DMS53 treated with DMSO at 0.1 percent for 48 hours (cell line): ENCODE results near the gene HDAC4.

Source experiments
- DNase-seq: peaks from one replicate; lab custom pipeline; 2025; ENCODE audit not compliant: unreplicated experiment; lab: John Stamatoyannopoulos, UW

The HDAC4 gene

DNA sequence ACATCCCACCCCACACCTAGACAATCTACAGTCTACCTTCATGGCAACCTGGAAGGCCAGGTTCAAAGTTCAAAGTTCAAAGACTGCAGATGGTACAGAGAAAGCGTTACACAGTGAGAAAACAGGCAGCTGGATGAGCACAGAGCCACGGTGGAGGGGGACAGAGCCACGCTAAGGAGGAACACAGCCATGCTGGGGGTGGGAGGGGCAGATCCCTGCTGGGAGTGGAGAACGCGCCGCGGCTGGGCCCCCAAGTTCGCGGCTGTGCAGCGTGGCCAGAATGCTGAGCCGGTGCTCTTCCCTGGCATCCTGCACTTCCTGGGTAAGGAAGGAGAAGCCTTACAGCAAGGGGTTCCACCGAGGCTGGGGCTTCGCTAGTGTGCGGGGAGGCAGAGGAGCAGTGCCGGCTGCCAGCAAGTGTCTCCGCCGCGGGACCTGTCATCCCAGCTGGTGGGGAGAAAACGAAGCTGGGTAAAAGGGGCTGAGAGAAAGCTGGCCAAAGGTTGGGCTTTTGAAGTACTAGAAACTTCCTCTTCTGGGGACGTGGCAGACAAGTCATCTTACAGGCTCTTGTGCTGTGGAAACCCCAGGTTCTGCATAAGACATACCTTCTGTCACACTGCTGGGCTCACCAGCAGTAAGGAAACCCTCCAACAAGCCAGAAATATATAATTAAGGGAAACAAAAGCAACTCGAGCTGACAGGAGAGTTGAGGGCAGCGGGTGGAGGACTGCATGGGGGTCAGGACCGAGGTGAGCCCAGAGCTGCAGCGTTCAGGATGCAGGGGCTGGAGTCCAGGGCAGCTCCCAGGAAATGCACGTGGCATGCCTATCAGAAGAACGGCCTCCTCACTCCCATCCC is 115.5 kb downstream of the HDAC4 start:
- no peak for DNase-seq

DNA sequence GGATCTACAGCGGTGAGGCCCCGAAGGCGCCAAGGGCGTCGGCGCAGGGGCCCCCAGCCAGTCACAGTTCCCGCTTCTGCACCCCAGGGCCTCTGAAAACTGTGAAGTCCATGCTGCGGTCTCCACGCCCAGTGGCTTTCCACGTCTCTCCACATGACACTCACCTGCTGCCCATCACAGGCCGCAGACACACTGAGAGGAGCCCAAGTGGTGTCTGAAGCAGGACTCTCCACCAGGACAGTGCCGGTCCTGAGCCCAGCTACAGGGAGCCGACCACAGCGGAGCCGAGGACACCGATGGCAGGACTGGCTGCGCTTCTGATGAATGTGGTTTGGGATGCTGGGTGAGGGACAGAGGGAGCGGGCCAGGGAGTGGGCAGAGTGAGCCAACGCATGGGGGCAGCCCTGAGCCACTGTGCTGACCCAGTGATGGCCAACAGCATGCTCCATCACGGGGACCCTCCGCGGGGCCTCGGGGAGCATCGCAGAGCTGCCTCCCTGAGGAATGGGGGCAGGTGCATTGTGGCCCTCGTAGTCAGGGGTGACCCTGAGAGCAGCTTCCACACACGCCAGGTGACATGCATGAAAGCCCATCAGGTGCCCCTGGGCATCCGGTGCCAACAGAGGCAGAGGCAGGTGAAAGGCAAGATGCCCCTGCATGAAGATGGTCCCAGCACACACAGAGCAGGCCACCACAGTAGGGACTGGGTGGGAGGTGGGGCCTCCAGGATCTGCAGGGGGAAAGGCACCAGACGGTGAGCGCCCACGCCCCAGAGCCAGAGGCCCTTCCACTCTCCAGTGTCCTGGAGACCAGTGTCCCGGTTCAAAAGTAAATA is 116.6 kb downstream of the HDAC4 start:
- no peak for DNase-seq

DNA sequence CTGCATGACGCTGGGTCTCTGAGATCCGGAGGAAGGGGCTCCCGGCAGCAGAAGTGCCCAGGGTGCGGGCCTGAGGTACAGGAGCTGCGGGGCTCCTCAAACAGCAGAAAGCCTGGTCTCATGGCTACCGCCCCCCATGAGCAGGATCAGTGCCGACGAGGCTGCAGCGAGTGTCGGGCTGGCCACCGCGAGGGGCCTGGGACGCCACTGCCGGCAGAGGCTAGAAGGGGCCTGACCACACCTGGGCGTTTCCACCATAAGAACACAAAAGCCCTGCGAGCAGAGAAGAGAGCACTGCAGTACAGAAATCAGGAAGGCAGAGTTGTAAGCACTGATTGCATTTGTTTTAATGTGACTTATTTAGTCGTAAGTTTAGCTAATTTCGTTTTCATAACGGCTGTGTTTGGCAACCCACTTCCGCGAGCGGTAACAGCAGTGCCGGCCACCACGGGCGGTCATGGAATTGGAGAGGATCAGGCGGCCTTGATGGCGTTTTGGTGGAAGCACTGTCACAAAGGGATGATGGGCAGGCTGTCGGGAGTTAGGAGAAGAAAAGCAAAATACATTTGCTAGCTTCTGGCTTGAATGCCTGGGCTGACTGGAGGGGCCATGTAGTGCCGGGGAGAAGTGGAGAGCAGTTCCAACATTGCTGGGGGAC is 117.4 kb downstream of the HDAC4 start:
- no peak for DNase-seq

- no peak for DNase-seq
Measured at GRCh38 chr2:239282448-239283287, 118.2 kb downstream of the HDAC4 start.

DNA sequence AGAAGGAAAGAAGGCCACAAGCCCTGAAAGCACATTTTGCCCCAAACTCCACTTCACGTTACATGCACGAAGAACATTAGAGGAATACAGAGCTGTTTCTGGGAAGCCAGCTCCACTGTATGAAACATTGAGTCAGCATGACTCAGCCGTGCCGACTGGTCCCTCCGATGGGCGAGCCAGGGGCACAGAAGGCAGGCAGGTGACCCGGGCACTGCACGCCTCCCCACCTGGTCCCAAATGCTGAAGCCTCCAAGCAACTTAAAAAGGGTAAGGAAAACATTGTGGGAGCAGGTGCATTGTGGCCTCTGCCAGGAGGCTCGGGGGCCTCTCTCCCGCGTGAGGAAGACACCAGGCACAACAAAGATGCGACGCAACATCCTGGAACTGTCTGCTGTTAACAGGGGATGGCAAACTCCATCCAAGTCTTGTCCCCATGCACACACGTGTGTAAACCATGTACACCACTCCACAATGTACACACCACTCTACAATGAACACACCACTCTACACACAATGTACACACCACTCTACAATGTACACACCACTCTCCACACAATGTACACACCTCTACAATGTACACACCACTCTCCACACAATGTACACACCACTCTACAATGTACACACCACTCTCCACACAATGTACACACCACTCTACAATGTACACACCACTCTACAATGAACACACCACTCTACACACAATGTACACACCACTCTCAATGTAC is 120.4 kb downstream of the HDAC4 start:
- peak; percentile 65 for DNase-seq

DNA sequence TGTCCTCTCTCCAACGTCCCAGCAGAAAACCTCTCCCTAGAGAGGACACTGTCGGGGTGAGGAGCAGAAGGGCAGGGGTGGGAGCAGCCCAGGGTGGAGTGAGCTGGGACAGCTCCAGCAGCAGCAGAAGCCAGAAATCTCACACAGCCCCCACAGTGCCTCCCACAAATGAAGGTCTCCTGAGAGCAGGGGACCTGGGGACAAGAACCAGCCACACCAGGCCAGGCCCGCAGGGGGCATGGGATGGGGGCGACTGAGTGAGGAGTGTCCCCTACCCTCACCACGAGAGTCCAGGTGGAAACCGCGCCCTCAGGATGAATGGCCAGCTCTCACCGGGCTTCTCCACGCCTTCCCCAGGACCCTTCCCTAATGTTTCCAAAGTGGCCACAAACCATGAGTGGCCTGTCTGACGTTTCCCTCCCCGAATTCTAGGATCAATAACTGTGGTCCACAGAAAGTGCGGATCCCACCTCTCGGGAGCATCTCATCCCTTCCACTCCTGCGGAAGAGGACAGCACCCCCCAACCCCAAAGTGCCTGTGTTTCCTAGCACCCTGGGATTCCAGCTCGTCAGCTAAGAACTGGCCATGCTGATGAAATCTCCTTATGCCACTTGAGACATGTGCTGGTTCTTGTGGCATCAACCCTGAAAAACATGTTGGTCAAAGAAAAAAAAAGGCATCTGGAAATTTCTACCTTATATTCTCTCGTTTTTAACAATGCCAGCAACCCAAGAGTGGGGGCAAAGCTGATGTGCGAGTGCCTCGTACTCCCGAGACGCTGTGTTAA is 121.1 kb downstream of the HDAC4 start:
- no peak for DNase-seq

- no peak for DNase-seq
Measured at GRCh38 chr2:239278941-239279365, 121.9 kb downstream of the HDAC4 start.

- no peak for DNase-seq
Measured at GRCh38 chr2:239278361-239278760, 122.5 kb downstream of the HDAC4 start.

GRCh38 chr2:239277401-239278085 is 123.3 kb downstream of the HDAC4 start:
- no peak for DNase-seq

DNA sequence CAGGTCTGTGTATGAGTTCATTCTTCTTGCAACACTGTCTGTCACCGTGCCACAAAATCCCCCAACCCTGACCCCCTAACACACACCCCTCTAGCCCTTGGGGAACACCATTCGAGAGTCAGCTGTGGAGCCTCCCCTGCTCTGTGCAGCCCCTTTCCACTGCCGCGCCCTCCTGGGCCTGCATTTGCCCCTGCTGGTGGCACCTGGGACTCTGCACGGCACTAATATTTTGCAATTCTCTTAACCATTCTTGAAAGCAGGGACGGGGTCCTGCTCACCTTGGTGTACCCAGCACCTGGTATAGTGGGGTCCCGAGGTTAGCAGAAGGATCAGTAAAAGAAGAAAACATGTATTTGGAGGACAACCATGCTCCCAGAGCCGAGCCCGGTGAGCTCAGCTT is 124.0 kb downstream of the HDAC4 start:
- DNase-seq: no peak

DNA sequence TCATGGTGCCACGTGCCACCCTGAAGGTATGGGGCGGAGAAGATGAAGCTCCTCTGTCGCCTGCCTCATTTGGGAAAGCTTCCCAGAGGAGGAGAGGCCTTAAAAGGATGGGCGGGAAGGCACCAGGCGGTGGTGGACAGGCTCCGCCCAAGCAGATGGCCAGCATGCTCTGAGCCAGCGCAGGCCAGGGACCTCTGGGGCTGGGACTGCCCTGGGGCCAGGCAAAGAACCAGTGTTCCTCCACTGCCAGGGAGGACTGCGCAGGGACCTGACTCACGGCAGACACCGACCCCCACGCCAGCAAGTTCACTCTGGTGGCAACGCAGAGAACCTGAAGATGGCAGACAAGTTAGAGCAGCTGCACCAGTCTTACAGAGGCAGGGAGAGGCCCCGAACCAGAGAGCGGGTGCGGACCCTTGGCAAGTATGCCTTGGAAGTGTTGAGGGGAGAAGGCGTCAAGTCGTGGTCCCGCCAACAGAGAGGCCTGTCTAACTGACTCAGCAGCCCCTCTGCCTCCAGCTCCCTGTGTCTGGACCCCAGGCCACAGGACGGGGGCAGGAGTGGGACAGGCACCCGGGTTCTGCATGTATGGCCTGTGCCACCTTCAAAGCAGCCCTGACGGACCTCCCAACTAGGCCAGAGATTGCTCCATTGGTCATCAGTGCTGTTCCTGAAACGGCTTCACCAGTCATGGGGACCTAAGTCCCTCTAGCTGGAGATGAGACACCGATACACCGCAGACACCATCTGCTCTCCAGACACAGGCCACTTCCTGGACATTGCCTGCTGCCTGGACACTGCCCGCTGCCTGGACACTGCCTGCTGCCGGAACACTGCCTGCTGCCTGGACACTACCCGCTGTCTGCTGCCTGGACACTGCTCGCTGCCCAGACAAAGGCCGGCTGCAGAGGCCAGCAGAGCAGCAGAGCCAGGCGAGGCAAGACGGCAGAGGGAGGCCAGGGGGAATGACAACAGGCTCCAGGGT is 124.7 kb downstream of the HDAC4 start:
- peak; percentile 63 for DNase-seq

GRCh38 chr2:239275044-239275685 is 125.7 kb downstream of the HDAC4 start:
- peak; percentile 94 for DNase-seq

DNA sequence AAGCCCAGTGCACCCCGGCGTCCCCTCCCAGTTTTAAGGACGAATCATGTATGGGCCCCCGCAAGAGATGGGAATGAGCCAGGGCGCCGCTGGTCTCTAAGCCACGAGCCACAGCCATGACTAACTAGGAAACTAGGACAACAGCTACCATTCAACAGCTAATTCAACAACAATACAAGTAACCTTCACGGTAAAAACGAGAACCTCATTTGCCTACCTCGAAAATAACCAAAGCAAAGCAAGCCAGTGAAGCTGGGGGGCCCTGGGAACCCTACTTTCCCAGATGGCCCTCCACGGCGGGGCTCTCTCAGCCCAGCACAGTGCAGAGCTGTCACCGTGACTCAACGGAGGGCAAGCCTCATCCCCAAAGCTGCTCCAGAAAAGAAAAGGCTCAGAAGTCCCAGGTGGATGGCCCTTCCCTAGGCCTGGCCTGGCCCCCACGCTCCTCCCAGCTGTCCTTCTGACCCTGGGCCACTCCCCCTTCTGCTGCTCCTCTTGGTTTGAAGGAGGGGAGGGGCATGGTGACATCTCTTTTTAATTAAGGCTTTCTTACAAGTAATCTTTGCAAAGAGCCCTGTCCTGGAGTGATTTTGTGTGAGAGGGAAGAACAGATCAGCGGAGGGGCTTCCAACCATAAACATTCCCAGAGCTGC is 126.3 kb downstream of the HDAC4 start:
- peak; percentile 52 for DNase-seq

DNA sequence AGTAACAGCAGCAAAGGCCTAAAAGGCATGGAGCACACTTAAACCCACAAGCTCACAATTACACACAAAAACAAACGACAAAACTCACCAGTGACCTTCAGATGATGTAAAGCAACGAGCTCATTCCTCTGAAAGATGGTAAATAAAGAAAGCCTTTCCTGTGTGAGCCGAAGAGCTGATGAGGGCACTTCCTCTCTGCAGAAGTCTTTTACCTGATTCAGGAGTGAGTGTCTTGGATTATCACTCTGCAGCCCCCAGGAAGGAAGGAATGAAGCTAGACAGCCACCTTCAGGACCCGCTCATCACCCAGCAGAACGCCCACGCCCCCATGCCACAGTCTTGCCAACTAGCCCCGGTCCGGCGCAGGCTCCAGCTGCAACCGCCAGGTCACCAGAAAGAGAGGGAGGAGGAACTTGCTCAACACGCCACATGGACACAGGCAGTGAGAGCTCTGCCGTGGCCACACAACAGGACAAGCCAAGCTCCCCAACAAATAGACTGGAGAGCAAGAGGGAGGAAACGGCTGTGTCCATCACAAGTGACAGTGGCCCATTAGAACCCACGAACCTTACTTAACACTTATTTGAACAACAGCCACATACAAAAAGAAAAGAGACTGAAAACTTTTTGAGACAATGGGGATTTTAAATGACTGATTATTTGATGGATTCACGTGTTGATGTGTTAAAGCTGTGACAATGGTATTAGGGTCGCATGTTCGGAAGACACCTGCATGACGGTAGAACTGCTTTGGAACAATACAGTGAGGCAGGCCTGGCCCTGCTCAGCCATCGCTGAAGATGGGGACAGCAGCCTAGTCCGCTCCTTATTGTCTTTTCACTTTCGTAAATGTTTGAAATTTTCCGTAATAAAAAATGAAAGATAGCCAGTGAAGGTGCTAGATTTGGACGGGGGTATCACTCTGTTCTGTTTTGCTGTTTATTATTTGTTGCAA is 127.3 kb downstream of the HDAC4 start:
- DNase-seq: no peak

DNA sequence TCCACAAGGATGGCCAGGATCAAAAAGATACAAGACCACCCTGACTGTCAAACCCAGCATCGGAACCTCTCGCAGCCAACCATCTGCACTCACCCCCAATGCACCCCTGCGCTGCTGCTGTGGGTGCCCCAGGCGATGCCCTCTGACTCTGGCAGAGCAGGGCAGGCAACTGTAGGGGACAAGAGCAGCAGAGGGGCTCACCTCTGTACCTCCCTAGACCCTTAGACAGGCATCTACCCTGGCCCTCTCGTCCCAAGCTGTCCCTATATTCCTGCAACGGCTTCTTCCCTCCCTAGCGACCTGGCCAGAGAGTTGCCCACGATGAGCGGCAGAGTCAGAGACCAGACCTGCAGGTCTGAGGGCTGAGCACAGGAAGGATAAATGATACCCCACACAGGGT is 128.2 kb downstream of the HDAC4 start:
- DNase-seq: no peak
